ENCODE data around the gene HAUS8. TPM values are rescaled to one million over a fixed set of nuclear protein-coding genes. Genes with fewer than 3 reads are reported as not detected.

Gene HAUS8
- total RNA-seq, 1 experiment from 2014 or later, result 30.8 TPM

GRCh38 chr19:17043744-17044143 is 31.5 kb downstream of the HAUS8 start:
- POLR2A ChIA-PET (ENCODE audit: unreplicated experiment), result no interaction called here

GRCh38 chr19:17041976-17042375 is 33.3 kb downstream of the HAUS8 start:
- ChIA-PET CTCF (no interaction called here), POLR2A (ENCODE audit: unreplicated experiment) (interaction anchor here (0.7 kb wide), 1 partner anchor 109 kb away, joined by 5 read pairs; no protein-coding TSS in a partner anchor)
- Histone ChIP-seq H3K36me3 (ENCODE audit: low read depth) (no peaks in the 10 kb centered on the region), H3K4me3 (no peak overlapping the region), H3K9me2 (ENCODE audit: insufficient read depth) (no peaks in the 10 kb centered on the region), H3K27ac (no peak overlapping the region), H3K27me3 (ENCODE audit: insufficient read depth, low read depth) (no peaks in the 10 kb centered on the region), H3K4me2 (no peak overlapping the region), H3K4me1 (replicated peaks; ENCODE audit: insufficient read depth) (no peaks in the 10 kb centered on the region), H2AFZ (no peak overlapping the region), H4K20me1 (ENCODE audit: insufficient read depth) (no peaks in the 10 kb centered on the region), H3K9me3 (ENCODE audit: insufficient read depth, low read depth) (no peaks in the 10 kb centered on the region), H3F3A (ENCODE audit: insufficient read depth, low read depth) (no peaks in the 10 kb centered on the region), H3K79me2 (ENCODE audit: low read depth) (no peaks in the 10 kb centered on the region)
- intact Hi-C loops (cut with micrococcal nuclease; ENCODE audit: unreplicated experiment), result no loop called here
- no peak for TF ChIP-seq EZH2 (IDR thresholded peaks at IDR 0.05; ENCODE audit: low read depth)
- TF ChIP-seq, protein P1, sequence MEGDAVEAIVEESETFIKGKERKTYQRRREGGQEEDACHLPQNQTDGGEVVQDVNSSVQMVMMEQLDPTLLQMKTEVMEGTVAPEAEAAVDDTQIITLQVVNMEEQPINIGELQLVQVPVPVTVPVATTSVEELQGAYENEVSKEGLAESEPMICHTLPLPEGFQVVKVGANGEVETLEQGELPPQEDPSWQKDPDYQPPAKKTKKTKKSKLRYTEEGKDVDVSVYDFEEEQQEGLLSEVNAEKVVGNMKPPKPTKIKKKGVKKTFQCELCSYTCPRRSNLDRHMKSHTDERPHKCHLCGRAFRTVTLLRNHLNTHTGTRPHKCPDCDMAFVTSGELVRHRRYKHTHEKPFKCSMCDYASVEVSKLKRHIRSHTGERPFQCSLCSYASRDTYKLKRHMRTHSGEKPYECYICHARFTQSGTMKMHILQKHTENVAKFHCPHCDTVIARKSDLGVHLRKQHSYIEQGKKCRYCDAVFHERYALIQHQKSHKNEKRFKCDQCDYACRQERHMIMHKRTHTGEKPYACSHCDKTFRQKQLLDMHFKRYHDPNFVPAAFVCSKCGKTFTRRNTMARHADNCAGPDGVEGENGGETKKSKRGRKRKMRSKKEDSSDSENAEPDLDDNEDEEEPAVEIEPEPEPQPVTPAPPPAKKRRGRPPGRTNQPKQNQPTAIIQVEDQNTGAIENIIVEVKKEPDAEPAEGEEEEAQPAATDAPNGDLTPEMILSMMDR (conservative IDR thresholded peaks at IDR 0.05), result no peak
- no peak for DNase-seq
- no TSS peak for BruUV-seq (replicated peaks)

More at GRCh38 chr19:17043744-17044143, 31.5 kb downstream of the HAUS8 start:
- DNase-seq, result no peak
- Histone ChIP-seq H2AFZ (no peak overlapping the region), H4K20me1 (ENCODE audit: insufficient read depth) (no peaks in the 10 kb centered on the region), H3K9me2 (ENCODE audit: insufficient read depth) (no peaks in the 10 kb centered on the region), H3K27ac (no peak overlapping the region), H3K27me3 (ENCODE audit: insufficient read depth, low read depth) (no peaks in the 10 kb centered on the region), H3K9me3 (ENCODE audit: insufficient read depth, low read depth) (no peaks in the 10 kb centered on the region), H3K4me1 (replicated peaks; ENCODE audit: insufficient read depth) (no peaks in the 10 kb centered on the region), H3K4me2 (no peak overlapping the region), H3K4me3 (no peak overlapping the region), H3K79me2 (ENCODE audit: low read depth) (no peaks in the 10 kb centered on the region), H3F3A (ENCODE audit: insufficient read depth, low read depth) (peaks cover 1% of the 10 kb centered on the region; the same call in 1 of the 2 replicates), H3K36me3 (ENCODE audit: low read depth) (no peaks in the 10 kb centered on the region)
- intact Hi-C loops (cut with micrococcal nuclease; ENCODE audit: unreplicated experiment), result no loop called here
- TF ChIP-seq EZH2 (IDR thresholded peaks at IDR 0.05; ENCODE audit: low read depth), result no peak
- TF ChIP-seq, protein P1 (conservative IDR thresholded peaks at IDR 0.05), result no peak
- BruUV-seq (replicated peaks), result no TSS peak
- CTCF ChIA-PET, result no interaction called here

DNA sequence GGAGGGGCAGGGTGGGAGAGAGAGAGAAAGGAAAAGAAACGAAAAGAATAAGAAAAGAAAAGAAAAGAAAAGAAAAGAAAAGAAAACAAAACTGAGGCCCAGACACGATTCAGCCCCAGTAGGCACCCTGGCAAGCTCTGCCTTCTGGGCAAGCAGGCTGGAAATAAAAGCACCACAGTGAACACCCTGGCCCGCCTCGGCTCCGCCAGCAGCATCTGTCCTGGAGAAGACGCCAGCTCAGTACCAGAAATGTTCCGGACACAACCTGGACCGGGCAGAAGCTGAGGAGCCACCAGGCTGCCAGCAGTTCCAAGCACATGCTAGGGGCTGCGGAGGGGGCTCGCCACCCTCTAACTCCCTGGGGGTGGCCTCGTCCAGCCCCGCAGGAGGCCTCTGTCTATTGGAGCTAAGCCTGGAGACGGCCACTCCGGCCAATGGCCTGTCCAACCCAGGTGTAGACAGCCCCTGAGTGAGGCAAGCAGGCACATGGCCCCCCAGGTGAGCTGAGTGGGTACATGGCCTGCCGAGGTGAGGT is 37.2 kb downstream of the HAUS8 start:
- ChIA-PET POLR2A (ENCODE audit: unreplicated experiment) (interaction anchor here (0.6 kb wide), 1 partner anchor 283 kb away, joined by 5 read pairs; no protein-coding TSS in a partner anchor), CTCF (interaction anchor here (0.6 to 0.7 kb wide), 2 partner anchors 227 to 326 kb away, joined by 3 to 4 read pairs; no protein-coding TSS in a partner anchor)
- H3F3A ChIP-seq (ENCODE audit: insufficient read depth, low read depth), result no peaks in the 10 kb centered on the region
- H3K4me1 ChIP-seq (replicated peaks; ENCODE audit: insufficient read depth), result no peaks in the 10 kb centered on the region
- H3K27me3 ChIP-seq (ENCODE audit: insufficient read depth, low read depth), result no peaks in the 10 kb centered on the region
- no peak overlapping the region for H3K4me3 ChIP-seq
- TF ChIP-seq, protein P1 (conservative IDR thresholded peaks at IDR 0.05), result no peak
- no peak for DNase-seq
- H3K9me3 ChIP-seq (ENCODE audit: insufficient read depth, low read depth), result no peaks in the 10 kb centered on the region
- no peaks in the 10 kb centered on the region for H4K20me1 ChIP-seq (ENCODE audit: insufficient read depth)
- intact Hi-C loops (cut with micrococcal nuclease; ENCODE audit: unreplicated experiment), result no loop called here
- no peaks in the 10 kb centered on the region for H3K79me2 ChIP-seq (ENCODE audit: low read depth)
- H3K27ac ChIP-seq, result no peak overlapping the region
- no peak overlapping the region for H2AFZ ChIP-seq
- no peaks in the 10 kb centered on the region for H3K36me3 ChIP-seq (ENCODE audit: low read depth)
- no TSS peak for BruUV-seq (replicated peaks)
- no peak overlapping the region for H3K4me2 ChIP-seq
- H3K9me2 ChIP-seq (ENCODE audit: insufficient read depth), result no peaks in the 10 kb centered on the region
